Neural cell (in vitro differentiated cells): ENCODE data around the gene BICRA. TPM values are rescaled to one million over a fixed set of nuclear protein-coding genes. Genes with fewer than 3 reads are reported as not detected.

Experiments used
- H2AFZ ChIP-seq: fragments of 200-600, 300-800 bp; sonication (generic), shearing (Covaris generic); 2 replicates; pipeline ENCODE4 v1.6.0; 2014; ENCODE audit warnings: low read depth, mild to moderate bottlenecking, antibody characterized with exemption, low read length, moderate library complexity
- H3F3A ChIP-seq: fragments of 200-600 bp; shearing (Covaris generic); 2 replicates; pipeline ENCODE4 v1.6.1; 2016; ENCODE audit warnings: mild to moderate bottlenecking, moderate library complexity, mixed read lengths, antibody characterized with exemption, low read length; ENCODE audit not compliant: insufficient read depth, poor library complexity, severe bottlenecking
- H3K27ac ChIP-seq: fragments of 200-600, 300-800 bp; sonication (generic), shearing (Covaris generic); 2 replicates; pipeline ENCODE4 v1.5.1; 2014; ENCODE audit warnings: mild to moderate bottlenecking, low read length, moderate library complexity
- H3K27me3 ChIP-seq: fragments of 300-800, 200-600 bp; sonication (generic), shearing (Covaris generic); 2 replicates; pipeline ENCODE4 v1.6.0; 2014; ENCODE audit warnings: mild to moderate bottlenecking, low read depth, low read length, moderate library complexity; ENCODE audit not compliant: insufficient read depth
- H3K36me3 ChIP-seq: fragments of 300-800, 200-600 bp; sonication (generic), shearing (Covaris generic); 2 replicates; pipeline ENCODE4 v1.5.1; 2014; ENCODE audit warnings: mild to moderate bottlenecking, antibody characterized with exemption, low read length, moderate library complexity; ENCODE audit not compliant: insufficient read depth
- H3K4me2 ChIP-seq: fragments of 300-800, 200-600 bp; sonication (generic), shearing (Covaris generic); 2 replicates; pipeline ENCODE4 v1.6.0; 2014; ENCODE audit warnings: mild to moderate bottlenecking, low read length
- H3K4me3 ChIP-seq: fragments of 300-800, 200-600 bp; sonication (generic), shearing (Covaris generic); 2 replicates; pipeline ENCODE4 v1.5.1; 2014; ENCODE audit warnings: mild to moderate bottlenecking, low read length, moderate library complexity
- H3K79me2 ChIP-seq: fragments of 200-600 bp; shearing (Covaris generic); replicated peaks from 2 replicates; pipeline ENCODE4 v1.6.0; 2014; ENCODE audit warnings: mild to moderate bottlenecking, low read length, moderate library complexity; ENCODE audit not compliant: insufficient read depth
- H3K9ac ChIP-seq: fragments of 300-800, 200-600 bp; sonication (generic), shearing (Covaris generic); 2 replicates; pipeline ENCODE4 v1.6.1; 2016; ENCODE audit warnings: mild to moderate bottlenecking, low read length, mixed read lengths
- H3K9me2 ChIP-seq: fragments of 200-600 bp; shearing (Covaris generic); 2 replicates; pipeline ENCODE4 v1.6.1; 2016; ENCODE audit warnings: mild to moderate bottlenecking, low read length, mixed read lengths; ENCODE audit not compliant: insufficient read depth
- H3K9me3 ChIP-seq: fragments of 200-600, 300-800 bp; sonication (generic), shearing (Covaris generic); 2 replicates; pipeline ENCODE4 v1.6.1; 2016; ENCODE audit warnings: mild to moderate bottlenecking, mixed run types, low read length, moderate library complexity, mixed read lengths
- H4K20me1 ChIP-seq: fragments of 200-600 bp; shearing (Covaris generic); 2 replicates; pipeline ENCODE4 v1.6.1; 2016; ENCODE audit warnings: mild to moderate bottlenecking, mixed run types; ENCODE audit not compliant: insufficient read depth
- EP300 ChIP-seq: fragments of 450-650 bp; conservative IDR thresholded peaks from 2 replicates; pipeline ENCODE4 v1.6.1; 2014; ENCODE audit warnings: antibody characterized with exemption, mild to moderate bottlenecking, moderate library complexity; ENCODE audit not compliant: poor library complexity, severe bottlenecking
- EZH2 ChIP-seq: fragments of 200-600, 300-800 bp; shearing (Covaris generic), sonication (generic); IDR thresholded peaks from 2 replicates; pipeline ENCODE4 v1.6.1; 2014; ENCODE audit warnings: antibody characterized with exemption, low read length, borderline replicate concordance, mild to moderate bottlenecking; ENCODE audit not compliant: insufficient read depth, poor library complexity, severe bottlenecking
- MXI1 ChIP-seq: fragments of 450-650 bp; conservative IDR thresholded peaks from 2 replicates; pipeline ENCODE4 v1.6.1; 2014; ENCODE audit warnings: antibody characterized with exemption, mild to moderate bottlenecking; ENCODE audit not compliant: poor library complexity, severe bottlenecking
- POLR2AphosphoS5 ChIP-seq: IDR thresholded peaks from 2 replicates; pipeline ENCODE4 v1.6.1; 2012
- RAD21 ChIP-seq: fragments of 450-650 bp; conservative IDR thresholded peaks from 2 replicates; pipeline ENCODE4 v1.6.1; 2014; ENCODE audit warnings: antibody characterized with exemption, mild to moderate bottlenecking, moderate library complexity
- SMC3 ChIP-seq: fragments of 450-650 bp; conservative IDR thresholded peaks from 2 replicates; pipeline ENCODE4 v1.6.1; 2014; ENCODE audit warnings: antibody characterized with exemption, mild to moderate bottlenecking, moderate library complexity; ENCODE audit not compliant: poor library complexity
- TAF1 ChIP-seq: IDR thresholded peaks from 2 replicates; pipeline ENCODE4 v1.6.1; 2012; ENCODE audit warnings: low read depth
- polyA plus RNA-seq: library from polyadenylated mRNA; depleted of rRNA; stranded (reverse); fragments of >200 nt; gene quantifications from 2 replicates; pipeline ENCODE4 v1.2.3, GENCODE V29; 2014
- TF ChIP-seq, protein P1 (sequence below): fragments of 450-650 bp; IDR thresholded peaks from 2 replicates; pipeline ENCODE4 v1.5.1; 2014; ENCODE audit warnings: antibody characterized with exemption, mild to moderate bottlenecking, moderate library complexity; ENCODE audit not compliant: poor library complexity, severe bottlenecking
- TF ChIP-seq, protein P2 (sequence below): IDR thresholded peaks from 2 replicates; pipeline ENCODE4 v1.6.1; 2012; ENCODE audit warnings: borderline replicate concordance

The BICRA gene
- polyA plus RNA-seq, 1 donor from 2014 or later = 0.11 TPM

DNA sequence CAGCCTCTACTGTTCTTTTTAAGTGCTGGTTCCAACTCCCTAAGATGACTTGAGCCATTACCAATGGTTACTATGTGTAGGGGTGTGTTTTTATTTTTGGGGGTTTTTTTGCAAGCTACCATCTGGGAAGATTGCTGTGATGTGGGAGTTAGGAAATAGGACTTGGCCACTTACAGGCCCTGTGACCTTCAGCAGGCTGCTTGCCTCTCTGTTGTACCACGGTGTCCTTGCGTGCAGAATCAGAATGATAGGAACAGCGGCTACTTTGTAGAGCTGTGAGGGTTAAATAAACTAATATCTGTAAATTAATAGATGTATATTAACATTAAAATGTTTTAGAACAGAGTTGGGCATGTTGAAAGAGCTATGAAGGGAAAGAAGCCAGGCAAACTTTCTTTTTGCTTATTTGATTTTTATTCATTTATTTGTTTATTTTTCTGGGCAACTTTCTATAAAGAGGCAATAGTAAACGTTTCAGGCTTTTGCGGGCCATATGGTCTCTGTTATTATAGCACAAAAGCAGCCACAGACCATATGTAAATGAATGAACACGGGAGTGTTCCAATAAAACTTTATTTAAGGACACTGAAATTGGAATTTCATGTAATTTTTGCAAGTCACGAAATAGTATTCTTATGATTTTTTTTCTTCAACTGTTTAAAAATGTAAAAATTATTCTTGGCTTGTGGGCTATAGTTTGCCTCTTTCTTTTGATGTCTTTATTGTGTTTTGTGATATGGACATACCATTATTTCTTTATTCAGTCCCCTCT lies 77.9 kb downstream of the BICRA start:
- H3K36me3 ChIP-seq = no peaks in the 10 kb centered on the region

DNA sequence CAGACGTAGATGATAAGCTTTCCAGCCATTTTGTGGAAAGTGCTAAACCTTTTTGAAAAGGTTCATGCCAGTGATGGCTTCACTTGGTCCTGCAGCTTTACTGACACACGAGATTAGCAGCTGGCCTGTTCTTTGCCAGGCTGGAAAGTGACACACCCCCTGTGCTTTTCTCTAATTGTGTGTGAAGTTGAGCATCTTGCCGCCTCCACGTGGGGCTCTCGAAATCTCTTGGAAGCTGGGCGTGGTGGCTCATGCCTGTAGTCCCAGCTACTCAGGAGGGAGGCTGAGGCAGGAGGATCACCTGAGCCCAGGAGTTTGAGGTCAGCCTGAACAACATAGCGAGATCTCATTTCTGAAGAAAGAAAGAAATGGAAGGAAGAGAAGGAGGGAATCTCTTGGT lies 79.0 kb downstream of the BICRA start:
- no peaks in the 10 kb centered on the region for H3K36me3 ChIP-seq
- H3K4me2 ChIP-seq = no peak overlapping the region
- no peak overlapping the region for H2AFZ ChIP-seq
- no peaks in the 10 kb centered on the region for H4K20me1 ChIP-seq
- peaks cover 3% of the 10 kb centered on the region for H3K79me2 ChIP-seq
- no peak overlapping the region for H3K4me3 ChIP-seq
- no peaks in the 10 kb centered on the region for H3F3A ChIP-seq
- no peaks in the 10 kb centered on the region for H3K9me3 ChIP-seq
- H3K9ac ChIP-seq = no peak overlapping the region
- H3K27me3 ChIP-seq = no peaks in the 10 kb centered on the region
- TF ChIP-seq, protein P1, sequence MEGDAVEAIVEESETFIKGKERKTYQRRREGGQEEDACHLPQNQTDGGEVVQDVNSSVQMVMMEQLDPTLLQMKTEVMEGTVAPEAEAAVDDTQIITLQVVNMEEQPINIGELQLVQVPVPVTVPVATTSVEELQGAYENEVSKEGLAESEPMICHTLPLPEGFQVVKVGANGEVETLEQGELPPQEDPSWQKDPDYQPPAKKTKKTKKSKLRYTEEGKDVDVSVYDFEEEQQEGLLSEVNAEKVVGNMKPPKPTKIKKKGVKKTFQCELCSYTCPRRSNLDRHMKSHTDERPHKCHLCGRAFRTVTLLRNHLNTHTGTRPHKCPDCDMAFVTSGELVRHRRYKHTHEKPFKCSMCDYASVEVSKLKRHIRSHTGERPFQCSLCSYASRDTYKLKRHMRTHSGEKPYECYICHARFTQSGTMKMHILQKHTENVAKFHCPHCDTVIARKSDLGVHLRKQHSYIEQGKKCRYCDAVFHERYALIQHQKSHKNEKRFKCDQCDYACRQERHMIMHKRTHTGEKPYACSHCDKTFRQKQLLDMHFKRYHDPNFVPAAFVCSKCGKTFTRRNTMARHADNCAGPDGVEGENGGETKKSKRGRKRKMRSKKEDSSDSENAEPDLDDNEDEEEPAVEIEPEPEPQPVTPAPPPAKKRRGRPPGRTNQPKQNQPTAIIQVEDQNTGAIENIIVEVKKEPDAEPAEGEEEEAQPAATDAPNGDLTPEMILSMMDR = no peak
- TF ChIP-seq, protein P2, sequence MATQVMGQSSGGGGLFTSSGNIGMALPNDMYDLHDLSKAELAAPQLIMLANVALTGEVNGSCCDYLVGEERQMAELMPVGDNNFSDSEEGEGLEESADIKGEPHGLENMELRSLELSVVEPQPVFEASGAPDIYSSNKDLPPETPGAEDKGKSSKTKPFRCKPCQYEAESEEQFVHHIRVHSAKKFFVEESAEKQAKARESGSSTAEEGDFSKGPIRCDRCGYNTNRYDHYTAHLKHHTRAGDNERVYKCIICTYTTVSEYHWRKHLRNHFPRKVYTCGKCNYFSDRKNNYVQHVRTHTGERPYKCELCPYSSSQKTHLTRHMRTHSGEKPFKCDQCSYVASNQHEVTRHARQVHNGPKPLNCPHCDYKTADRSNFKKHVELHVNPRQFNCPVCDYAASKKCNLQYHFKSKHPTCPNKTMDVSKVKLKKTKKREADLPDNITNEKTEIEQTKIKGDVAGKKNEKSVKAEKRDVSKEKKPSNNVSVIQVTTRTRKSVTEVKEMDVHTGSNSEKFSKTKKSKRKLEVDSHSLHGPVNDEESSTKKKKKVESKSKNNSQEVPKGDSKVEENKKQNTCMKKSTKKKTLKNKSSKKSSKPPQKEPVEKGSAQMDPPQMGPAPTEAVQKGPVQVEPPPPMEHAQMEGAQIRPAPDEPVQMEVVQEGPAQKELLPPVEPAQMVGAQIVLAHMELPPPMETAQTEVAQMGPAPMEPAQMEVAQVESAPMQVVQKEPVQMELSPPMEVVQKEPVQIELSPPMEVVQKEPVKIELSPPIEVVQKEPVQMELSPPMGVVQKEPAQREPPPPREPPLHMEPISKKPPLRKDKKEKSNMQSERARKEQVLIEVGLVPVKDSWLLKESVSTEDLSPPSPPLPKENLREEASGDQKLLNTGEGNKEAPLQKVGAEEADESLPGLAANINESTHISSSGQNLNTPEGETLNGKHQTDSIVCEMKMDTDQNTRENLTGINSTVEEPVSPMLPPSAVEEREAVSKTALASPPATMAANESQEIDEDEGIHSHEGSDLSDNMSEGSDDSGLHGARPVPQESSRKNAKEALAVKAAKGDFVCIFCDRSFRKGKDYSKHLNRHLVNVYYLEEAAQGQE = no peak
- TF ChIP-seq RAD21 (no peak), MXI1 (no peak), SMC3 (no peak), TAF1 (no peak), EP300 (no peak), POLR2AphosphoS5 (no peak), EZH2 (no peak)
- no peak overlapping the region for H3K27ac ChIP-seq
- H3K9me2 ChIP-seq = no peaks in the 10 kb centered on the region

More for the DNA sequence above, 77.9 kb downstream of the BICRA start:
- Histone ChIP-seq H3K27ac (no peak overlapping the region), H3K9ac (no peak overlapping the region), H3K79me2 (peaks cover 3% of the 10 kb centered on the region), H3K27me3 (no peaks in the 10 kb centered on the region), H4K20me1 (no peaks in the 10 kb centered on the region), H3F3A (no peaks in the 10 kb centered on the region), H3K9me3 (no peaks in the 10 kb centered on the region), H3K4me2 (no peak overlapping the region), H2AFZ (no peak overlapping the region), H3K4me3 (no peak overlapping the region), H3K9me2 (no peaks in the 10 kb centered on the region)
- TF ChIP-seq EZH2 (no peak), MXI1 (no peak), RAD21 (no peak), EP300 (no peak), SMC3 (no peak), TAF1 (no peak), POLR2AphosphoS5 (no peak)
- TF ChIP-seq, protein P2 = no peak
- TF ChIP-seq, protein P1 = no peak
